ENCODE measurements around the gene NDUFS7.

The NDUFS7 gene

GRCh38 chr19:1386945-1387683 is 3.4 kb downstream of the NDUFS7 start:
- DNase-seq, result no peak

DNA sequence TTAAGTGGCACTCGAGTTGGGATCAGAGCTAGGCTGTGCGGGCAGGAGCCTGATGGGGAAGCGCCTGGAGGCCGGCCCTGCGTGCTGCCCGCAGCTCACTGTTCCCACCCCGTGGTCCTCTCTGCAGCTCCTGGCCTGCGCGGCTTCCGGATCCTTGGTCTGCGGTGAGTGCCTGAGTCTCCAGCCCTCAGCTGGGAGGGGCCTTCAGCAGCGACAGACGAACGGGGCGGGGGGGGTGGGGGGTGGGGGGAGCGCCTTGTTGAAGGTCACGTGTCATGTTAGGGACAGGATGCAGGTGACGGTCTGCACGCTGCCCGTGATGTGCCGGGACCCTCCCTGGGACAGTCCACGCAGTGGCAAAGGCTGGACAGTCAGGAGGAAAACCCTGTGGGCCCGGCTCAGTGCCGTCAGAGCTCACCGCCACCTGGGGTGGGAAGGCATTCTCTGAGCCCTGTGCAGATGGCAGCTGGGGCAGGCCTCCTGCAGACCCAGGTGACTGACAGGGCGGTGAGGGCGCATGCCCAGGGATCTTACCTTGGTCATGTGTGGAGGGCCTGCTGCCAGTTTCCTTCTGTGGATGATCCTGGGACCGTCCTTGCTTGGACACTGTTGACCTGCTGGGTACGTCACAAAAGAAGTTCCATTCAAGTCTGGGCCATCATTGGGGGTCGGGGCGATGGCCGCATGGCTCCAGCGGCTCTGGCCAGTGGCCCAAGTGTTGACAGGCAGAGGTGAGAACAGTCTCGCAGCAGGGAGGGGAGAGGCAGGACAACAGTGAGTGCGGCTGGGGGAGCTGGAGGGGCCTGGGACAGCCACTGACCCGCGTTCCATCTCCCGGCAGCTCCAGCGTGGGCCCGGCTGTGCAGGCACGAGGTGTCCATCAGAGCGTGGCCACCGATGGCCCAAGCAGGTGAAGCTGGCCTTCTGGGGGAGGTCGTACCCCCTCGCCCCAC is 4.3 kb downstream of the NDUFS7 start:
- DNase-seq, result no peak

- no peak for DNase-seq
Measured at GRCh38 chr19:1388637-1389026, 4.9 kb downstream of the NDUFS7 start.

DNA sequence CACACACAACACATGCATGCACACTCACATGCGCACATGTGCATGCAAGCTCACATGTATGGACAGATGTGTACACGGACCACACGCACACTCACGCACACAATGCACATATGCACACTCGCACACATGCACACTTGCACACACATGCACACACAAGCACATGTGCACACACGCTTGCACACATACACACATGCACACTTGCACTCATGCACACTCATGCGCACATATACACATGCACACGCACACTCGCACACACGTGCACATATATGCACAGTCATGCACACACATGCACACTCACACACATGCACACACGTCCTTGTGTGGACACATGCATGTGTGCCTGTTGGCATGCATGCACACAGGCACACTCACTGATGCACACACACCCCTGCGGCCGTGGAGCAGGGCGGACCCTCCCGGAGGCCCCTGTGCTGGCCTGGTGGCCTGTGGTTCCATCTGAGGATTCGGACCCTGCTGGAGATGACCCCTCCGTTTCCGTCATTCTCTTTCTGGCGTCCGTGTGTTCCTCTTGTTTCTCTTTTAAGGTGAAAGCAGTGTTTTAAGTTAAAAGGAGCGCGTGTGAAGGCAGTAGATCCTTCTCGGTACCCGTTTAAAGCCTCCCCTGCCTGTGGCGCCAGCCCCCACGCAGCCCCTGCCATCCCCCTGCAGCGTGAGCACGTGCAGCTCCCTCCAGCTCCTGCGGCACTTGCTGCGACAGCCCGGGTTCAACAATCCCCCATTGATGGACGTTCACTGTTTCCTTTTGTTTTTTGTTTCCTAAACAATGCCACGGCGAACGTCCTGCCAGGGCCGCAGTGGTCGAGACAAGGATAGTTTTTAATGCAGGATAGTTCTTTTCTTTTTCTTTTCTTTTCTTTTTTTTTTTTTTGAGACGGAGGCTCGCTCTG is 5.6 kb downstream of the NDUFS7 start:
- no peak for DNase-seq

GRCh38 chr19:1390890-1391423 is 7.2 kb downstream of the NDUFS7 start:
- DNase-seq, result no peak

GRCh38 chr19:1392407-1392806 is 8.7 kb downstream of the NDUFS7 start:
- DNase-seq, result no peak

DNA sequence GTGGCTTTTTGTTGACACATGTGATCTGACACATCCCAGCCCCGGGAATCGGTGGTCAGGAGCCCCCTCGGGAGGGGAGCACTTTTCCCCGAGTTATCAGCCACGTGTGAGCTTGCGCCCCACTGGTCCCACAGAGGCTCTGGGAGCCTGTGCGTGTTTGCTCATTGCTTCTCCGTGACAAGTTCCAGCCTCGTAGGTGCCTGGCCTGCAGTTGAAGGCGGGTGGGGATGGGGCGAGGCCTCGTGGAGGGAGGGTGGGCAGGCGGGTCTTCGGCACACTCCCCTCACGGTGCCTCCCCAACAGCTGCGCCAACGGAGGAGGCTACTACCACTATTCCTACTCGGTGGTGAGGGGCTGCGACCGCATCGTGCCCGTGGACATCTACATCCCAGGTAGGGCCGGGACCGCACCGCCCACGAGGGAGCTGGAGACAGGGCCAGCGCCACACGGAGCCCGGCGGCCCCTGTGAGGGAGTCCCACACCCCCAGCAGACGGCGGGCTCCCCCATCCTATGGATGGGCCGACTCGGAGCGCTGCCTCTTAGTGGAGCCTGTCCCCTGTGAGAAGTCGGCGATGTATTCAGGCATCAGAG is 9.3 kb downstream of the NDUFS7 start:
- DNase-seq, result no peak

DNA sequence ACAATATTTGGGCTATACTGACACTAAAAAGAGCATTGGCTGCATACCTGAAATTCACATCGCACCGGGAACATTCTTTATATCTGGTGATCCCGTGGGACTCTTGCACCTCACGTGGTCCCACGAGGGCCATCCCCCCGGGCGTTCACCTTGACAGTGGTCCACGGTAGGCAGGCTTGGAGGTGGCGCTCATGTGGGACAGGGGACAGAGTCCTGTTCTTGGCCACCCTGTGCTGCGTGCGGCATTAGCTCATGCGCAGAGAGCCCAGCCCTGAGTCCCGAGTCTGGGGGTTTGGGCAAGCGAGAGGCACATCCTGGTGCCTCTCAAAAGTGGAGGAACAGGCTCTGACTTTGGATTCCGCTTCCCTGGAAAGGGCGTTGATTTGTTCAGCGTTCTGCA is 10.1 kb downstream of the NDUFS7 start:
- DNase-seq, result no peak

DNA sequence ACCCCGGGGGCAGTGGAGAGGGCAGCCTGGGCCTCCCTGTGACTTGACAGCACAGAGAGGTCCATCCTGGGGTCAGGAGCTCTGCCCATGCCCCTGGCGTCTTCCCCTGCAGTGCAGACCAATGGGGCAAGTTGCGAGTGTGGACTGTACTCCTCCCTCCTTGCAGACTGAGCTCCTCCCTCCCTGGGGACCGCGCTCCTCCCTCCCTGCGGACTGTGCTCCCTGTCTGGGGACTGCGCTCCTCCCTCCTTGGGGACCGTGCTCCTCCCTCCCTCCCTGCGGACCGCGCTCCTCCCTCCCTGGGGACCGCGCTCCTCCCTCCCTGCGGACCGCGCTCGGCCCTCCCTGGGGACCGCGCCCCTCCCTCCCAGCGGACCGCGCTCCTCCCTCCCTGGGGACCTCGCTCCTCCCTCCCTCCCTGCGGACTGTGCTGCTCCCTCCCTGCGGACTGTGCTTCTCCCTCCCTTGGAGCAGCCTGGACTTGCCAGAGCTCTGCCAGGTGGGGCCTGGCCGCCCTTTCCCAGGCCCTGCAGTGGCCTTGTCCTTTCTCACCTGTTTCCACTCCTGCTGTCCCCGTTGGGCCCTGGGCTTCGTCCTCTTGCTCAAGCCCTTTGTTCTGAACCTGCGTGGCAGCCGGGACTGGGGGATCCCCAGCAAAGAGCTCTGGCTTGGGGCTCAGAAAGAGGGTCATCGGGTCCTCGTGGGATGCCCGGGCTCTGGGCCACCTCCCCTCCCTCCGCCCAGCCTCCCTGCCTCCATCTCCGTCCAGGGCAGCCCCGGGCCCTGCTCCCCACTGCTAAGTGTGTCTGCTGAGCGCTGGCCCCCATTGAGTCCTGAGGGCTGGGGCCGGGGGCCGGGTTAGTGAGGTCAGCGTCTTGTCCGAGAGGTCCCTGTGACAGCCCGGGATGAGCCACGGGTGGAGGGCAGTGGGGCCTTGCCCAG is 10.8 kb downstream of the NDUFS7 start:
- no peak for DNase-seq

DNA sequence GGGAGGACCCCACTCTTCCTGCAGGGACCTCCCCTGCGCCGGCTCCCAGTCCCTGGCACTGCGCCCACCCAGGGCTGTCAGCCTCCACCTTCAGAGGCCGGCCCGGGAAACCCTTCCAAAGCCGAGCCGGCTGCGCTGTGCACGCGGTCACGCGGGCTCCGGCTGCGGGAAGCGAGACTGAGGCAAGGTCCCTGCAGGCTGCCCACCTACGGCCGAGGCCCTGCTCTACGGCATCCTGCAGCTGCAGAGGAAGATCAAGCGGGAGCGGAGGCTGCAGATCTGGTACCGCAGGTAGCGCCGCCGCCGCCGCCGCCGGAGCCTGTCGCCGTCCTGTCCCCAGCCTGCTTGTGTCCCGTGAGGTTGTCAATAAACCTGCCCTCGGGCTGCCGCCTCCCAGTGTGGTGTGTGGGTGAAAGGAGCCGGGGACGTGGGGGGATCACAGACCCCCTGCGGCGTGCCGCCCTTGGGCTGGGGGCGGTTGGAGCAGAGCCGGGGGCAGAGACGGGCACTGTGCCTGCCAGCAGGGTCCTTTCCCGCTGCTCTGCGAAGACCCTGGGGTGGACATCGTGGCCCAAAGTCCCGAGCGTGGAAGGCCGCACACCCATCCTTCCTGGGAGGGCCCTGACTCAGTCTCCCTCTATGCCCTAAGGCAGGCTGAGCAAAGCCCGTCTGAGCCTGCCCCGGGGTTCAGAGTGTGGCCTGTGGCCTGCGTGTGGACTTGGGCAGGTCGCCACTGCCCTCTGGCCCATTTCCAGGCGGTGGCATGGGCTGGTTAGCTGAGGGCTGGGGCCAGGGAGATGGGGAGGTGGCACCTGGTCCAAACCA is 11.7 kb downstream of the NDUFS7 start:
- no peak for DNase-seq

- no peak for DNase-seq
Measured at GRCh38 chr19:1396019-1396767, 12.5 kb downstream of the NDUFS7 start.

DNA sequence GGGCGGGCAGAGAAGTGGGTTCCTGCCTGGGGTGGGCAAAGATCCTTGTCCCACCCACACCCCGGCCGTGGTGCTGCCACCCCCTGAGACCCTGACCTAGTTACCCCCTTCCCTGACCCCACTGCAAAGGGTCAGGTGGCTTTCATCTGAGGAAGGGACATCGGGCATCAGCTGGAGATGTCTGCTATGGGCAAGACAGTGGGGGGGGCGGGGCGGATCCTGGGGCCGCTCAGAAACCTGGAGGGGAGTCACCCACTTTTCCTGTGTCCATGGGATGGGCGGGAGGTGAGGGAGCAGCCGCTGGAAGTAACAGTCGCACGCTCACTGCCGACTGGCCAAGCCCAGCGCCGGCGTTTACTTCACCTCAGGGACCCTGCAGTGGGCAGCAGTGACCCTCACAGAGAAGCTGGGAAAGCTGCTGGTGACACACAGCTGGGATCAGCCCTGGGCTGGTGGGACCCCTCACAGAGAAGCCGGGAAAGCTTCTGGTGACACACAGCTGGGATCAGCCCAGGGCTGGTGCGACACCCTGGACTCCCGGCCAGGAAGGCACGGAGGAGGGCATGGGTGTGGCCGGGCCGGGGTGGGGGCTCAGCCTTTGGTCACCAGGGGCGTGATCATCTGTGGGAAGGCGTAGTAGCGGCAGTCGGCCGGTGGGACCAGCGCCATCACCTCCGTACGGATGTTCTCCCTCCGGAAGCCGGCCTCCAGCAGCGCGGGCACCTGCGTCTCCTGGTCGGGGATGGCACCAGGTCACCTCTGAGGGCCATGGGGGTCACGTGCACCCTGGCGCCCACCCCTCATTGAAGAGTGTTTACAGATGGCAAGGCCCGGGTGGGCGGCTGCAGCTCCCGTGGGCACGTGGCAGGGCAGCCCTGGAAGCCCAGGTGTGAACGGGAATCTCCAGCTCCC is 13.3 kb downstream of the NDUFS7 start:
- DNase-seq, result no peak

DNA sequence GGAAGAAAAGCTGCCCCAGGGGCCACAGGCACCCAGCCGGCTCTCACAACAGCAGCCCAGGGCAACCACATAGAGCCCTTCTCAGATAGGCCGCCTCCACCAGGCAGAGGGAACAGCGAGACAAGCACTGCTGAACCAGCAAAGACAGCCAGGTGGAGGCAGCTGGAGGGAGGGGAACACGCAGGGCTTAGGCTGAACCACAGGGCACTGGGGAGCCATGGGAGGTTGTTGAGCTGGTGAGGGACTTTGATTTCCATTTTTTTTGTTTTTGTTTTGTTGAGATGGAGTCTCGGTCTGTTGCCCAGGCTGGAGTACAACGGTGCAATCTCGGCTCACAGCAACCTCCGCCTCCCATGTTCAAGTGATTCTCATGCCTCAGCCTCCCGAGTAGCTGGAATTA is 14.1 kb downstream of the NDUFS7 start:
- no peak for DNase-seq

DNA sequence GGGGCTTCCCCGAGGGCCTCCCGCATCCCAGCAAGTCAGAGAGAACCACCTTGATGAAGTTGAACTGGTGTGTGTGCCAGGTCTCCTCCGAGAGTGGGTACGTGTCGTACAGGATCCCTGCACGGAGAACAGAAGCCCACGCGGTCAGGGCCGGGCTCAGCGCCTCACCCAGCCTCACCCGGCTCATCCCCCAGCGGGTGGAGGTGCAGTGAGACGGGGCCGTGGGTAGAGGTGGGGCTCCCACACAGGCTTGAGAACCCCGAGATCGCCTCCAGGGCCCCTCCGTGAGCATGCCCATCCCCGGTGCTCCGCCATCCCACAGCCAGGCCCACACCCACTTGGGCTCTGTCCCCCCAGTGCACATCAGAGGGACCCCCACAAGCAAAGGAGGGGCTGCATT is 15.4 kb downstream of the NDUFS7 start:
- no peak for DNase-seq

DNA sequence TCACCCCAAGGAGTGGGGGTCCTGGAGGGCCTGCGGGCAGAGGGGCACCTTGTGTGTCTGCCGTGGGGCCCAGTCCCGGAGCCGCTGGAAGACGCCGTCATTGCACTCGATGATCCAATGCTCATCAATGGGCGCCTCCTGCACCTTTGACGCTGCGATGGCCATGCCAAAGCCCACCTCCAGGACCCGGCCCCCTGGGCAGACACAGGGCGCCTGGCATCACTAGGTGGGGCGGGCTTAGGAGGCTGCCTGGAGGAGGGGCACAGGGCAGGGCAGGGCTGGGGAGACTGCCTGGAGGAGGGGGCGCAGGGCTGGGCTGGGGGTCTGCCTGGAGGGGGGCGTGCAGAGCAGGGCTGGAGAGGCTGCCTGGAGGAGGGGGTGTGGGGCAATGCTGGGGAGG is 16.0 kb downstream of the NDUFS7 start:
- no peak for DNase-seq

- DNase-seq, result no peak
Measured at GRCh38 chr19:1400281-1401137, 16.8 kb downstream of the NDUFS7 start.
